ENCODE data around the gene ADGRG7. TPM values are rescaled to one million over a fixed set of nuclear protein-coding genes. Genes with fewer than 3 reads are reported as not detected.
"Not testable (repeated sequence)": the region's sequence is repeated elsewhere in the genome, so short reads cannot be mapped to it uniquely, and the experiment has no call there.

Gene ADGRG7
- total RNA-seq, 1 donor from 2014 or later: not detected

DNA sequence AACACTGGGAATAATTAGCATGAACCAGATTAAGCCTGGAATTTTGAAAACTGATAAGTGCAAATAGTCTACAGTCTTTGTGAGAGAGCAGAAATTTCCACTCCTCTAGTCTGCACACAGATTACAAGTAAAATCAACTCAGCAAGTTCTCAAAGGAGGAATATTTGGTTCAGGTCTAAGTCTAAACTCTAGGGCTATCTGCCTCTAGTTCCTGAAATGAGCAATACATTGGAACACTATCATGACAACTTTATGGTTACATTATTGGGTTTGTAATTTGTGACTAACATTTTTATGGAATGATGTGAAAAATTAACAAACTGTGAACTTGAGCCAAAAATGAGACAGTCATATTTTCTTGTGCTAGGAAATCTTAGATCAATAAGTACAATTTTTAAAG is 30.8 kb upstream of the ADGRG7 start:
- no peak overlapping the region for H3K27ac ChIP-seq
- intact Hi-C loops (cut with DNase I): no loop called here
- no peaks in the 10 kb centered on the region for H3K9me3 ChIP-seq
- H3K4me1 ChIP-seq: no peaks in the 10 kb centered on the region
- no peak overlapping the region for H3K4me3 ChIP-seq
- H3K36me3 ChIP-seq: no peaks in the 10 kb centered on the region
- DNase-seq (ENCODE audit: low spot score in 2 of 2): no peak
- H3K27me3 ChIP-seq: no peaks in the 10 kb centered on the region
- TF ChIP-seq, protein P1, sequence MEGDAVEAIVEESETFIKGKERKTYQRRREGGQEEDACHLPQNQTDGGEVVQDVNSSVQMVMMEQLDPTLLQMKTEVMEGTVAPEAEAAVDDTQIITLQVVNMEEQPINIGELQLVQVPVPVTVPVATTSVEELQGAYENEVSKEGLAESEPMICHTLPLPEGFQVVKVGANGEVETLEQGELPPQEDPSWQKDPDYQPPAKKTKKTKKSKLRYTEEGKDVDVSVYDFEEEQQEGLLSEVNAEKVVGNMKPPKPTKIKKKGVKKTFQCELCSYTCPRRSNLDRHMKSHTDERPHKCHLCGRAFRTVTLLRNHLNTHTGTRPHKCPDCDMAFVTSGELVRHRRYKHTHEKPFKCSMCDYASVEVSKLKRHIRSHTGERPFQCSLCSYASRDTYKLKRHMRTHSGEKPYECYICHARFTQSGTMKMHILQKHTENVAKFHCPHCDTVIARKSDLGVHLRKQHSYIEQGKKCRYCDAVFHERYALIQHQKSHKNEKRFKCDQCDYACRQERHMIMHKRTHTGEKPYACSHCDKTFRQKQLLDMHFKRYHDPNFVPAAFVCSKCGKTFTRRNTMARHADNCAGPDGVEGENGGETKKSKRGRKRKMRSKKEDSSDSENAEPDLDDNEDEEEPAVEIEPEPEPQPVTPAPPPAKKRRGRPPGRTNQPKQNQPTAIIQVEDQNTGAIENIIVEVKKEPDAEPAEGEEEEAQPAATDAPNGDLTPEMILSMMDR (IDR thresholded peaks at IDR 0.05): no peak

DNA sequence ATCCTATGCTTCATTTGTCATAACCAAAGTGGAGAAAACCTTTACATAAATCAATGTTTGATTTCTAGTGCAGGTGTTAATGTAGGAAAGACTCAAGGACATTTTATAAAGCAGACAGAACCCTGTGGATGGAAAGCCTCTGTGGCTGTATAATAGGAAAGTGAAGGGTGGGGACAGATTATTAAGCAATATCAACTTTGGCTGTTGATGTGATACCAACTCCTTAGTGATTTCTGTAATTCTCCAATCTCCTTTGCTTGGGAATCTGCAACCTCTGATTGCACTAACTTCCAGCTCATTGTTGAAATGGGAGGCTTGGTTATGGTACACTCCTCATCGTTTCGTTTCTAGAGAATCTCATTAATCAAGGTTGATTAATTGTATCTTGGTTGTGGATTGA is 29.3 kb upstream of the ADGRG7 start:
- intact Hi-C loops (cut with DNase I): no loop called here
- no peak overlapping the region for H3K27ac ChIP-seq
- TF ChIP-seq, protein P1 (IDR thresholded peaks at IDR 0.05): no peak

DNA sequence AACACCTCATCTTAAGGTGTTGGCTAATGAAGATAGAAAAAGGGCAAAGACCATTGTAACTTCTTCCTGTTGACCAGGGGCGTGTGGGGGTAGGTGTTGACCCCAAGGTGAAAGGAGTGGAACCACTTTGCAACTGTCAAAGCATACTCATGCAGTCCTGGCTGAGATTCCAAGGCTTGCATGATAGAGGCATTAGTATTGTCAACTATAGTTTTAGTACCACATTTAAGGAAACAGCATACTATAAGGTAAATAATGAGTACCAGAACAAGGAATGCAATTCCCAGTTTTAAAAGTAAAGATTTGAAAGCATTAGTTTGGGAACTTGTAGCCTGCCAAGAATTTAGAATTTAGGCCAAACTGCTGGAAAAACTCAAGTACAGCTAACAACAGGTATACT is 27.8 kb upstream of the ADGRG7 start:
- no peak for DNase-seq (ENCODE audit: low spot score in 2 of 2)
- intact Hi-C loops (cut with DNase I): no loop called here
- H3K4me3 ChIP-seq: no peak overlapping the region
- no peaks in the 10 kb centered on the region for H3K4me1 ChIP-seq
- no peak overlapping the region for H3K27ac ChIP-seq
- H3K9me3 ChIP-seq: no peaks in the 10 kb centered on the region
- TF ChIP-seq, protein P1 (IDR thresholded peaks at IDR 0.05): no peak
- H3K36me3 ChIP-seq: no peaks in the 10 kb centered on the region
- no peaks in the 10 kb centered on the region for H3K27me3 ChIP-seq

More for the DNA sequence above, 29.3 kb upstream of the ADGRG7 start:
- H3K9me3 ChIP-seq: no peaks in the 10 kb centered on the region
- H3K4me3 ChIP-seq: no peak overlapping the region
- no peak for DNase-seq (ENCODE audit: low spot score in 2 of 2)
- no peaks in the 10 kb centered on the region for H3K4me1 ChIP-seq
- H3K36me3 ChIP-seq: no peaks in the 10 kb centered on the region
- no peaks in the 10 kb centered on the region for H3K27me3 ChIP-seq

DNA sequence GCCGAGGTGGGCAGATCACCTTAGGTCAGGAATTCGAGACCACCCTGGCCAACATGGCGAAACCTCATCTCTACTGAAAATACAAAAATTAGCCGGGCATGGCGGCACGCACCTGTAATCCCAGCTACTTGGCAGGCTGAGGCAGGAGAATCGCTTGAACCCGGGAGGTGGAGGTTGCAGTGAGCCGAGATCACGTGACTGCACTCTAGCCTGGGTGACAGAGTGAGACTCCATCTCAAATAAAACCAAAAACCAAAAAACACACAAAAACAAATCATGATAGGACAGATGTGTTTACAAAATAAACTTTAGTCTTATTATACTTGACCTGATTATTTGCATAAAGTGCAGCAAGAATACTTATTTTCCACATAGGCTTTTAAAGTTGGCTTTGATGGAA is 27.2 kb upstream of the ADGRG7 start:
- H3K27me3 ChIP-seq; H3K36me3 ChIP-seq; DNase-seq (ENCODE audit: low spot score in 2 of 2); H3K4me1 ChIP-seq; H3K4me3 ChIP-seq; H3K27ac ChIP-seq; intact Hi-C loops (cut with DNase I); H3K9me3 ChIP-seq: not testable (repeated sequence)

DNA sequence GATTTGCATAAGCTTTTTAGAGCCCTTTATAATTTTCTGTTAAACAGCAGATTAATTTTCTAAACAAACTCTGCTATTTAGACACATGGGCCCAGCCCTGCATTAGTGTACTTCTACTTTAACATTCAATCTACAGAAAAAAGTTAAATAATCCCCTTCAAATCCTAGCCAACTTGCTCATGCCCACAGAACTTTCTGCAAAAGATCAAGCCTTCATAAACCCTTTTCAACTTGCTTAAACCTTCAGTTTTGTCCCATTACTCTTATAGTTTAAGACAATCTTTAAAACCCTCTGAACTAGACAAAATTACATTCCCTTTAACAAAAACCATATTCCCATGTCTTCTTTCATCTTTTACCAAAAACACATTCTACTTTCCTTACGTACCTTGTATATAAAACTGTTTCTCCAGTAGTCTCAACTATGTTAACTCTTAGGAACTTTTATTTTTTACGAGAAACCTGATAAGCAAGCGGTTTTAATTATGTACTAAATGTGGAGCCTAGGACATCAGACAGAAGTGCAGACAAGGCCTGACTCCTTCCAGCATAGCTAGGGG is 25.2 kb upstream of the ADGRG7 start:
- intact Hi-C loops (cut with DNase I): no loop called here
- Histone ChIP-seq H3K36me3 (no peaks in the 10 kb centered on the region), H3K9me3 (no peaks in the 10 kb centered on the region), H3K4me3 (no peak overlapping the region), H3K4me1 (no peaks in the 10 kb centered on the region), H3K27me3 (no peaks in the 10 kb centered on the region), H3K27ac (no peak overlapping the region)
- TF ChIP-seq, protein P1 (IDR thresholded peaks at IDR 0.05): no peak
- DNase-seq (ENCODE audit: low spot score in 2 of 2): no peak

DNA sequence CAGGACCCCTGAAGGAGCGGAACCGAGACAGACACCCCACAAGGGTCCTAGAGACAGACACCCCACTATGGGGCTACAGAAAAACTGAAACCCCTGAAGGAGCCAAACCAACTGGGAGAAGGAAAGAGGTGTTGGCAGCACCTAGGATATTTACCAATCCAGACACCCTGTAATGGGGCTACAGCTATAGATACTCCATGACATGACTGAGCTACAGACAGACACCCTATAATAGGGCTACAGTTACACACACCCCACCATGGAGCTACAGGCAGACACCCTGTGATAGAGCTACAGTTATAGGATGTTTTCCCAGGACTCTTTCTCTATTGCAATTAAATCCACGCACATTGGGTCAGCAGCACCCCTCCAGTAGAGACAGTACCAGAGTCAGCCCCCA is 22.6 kb upstream of the ADGRG7 start:
- no peaks in the 10 kb centered on the region for H3K27me3 ChIP-seq
- H3K4me1 ChIP-seq: no peaks in the 10 kb centered on the region
- intact Hi-C loops (cut with DNase I): no loop called here
- H3K27ac ChIP-seq: no peak overlapping the region
- no peaks in the 10 kb centered on the region for H3K9me3 ChIP-seq
- TF ChIP-seq, protein P1 (IDR thresholded peaks at IDR 0.05): no peak
- no peak for DNase-seq (ENCODE audit: low spot score in 2 of 2)
- no peak overlapping the region for H3K4me3 ChIP-seq
- H3K36me3 ChIP-seq: no peaks in the 10 kb centered on the region
